Measurements from ENCODE around the gene RENBP. TPM values are rescaled to one million over a fixed set of nuclear protein-coding genes. Genes with fewer than 3 reads are reported as not detected.

The RENBP gene
- polyA plus RNA-seq, 4 donors: 5.1 to 114 (median 21.9) TPM

GRCh38 chrX:153903238-153903980 is 41.0 kb downstream of the RENBP start:
- DNase-seq (no peak), FAIRE-seq (no peak)
- Histone ChIP-seq H3K4me3 (ENCODE audit: low read depth in 1 of 3, low read length in 3 of 3) (no peak overlapping the region), H3K4me1 (ENCODE audit: control insufficient read depth in 3 of 3, insufficient read depth in 2 of 3, low read depth in 1 of 3, low read length in 2 of 3) (peaks cover 0 to 4% (median 0%) of the 10 kb centered on the region in 3 donors), H3K27me3 (ENCODE audit: control insufficient read depth in 3 of 3, insufficient read depth in 3 of 3, low read length in 3 of 3) (no peaks in the 10 kb centered on the region), H3K9me3 (ENCODE audit: control insufficient read depth in 2 of 2, insufficient read depth in 1 of 2, low read depth in 1 of 2, low read length in 1 of 2) (no peaks in the 10 kb centered on the region), H3K27ac (ENCODE audit: low read depth in 1 of 3, low read length in 2 of 3) (no peak overlapping the region), H3K36me3 (ENCODE audit: control insufficient read depth in 3 of 3, insufficient read depth in 2 of 3, low read depth in 1 of 3, low read length in 3 of 3) (no peaks in the 10 kb centered on the region)
- WGBS, 3 donors: 49 to 75% (median 50%) methylated on average over 7 to 18 of the region's 18 CpGs

GRCh38 chrX:153902385-153902784 is 42.1 kb downstream of the RENBP start:
- DNase-seq: no peak
- no peak for FAIRE-seq

GRCh38 chrX:153901753-153902140 is 42.7 kb downstream of the RENBP start:
- Histone ChIP-seq H3K4me1 (ENCODE audit: control insufficient read depth in 3 of 3, insufficient read depth in 2 of 3, low read depth in 1 of 3, low read length in 2 of 3) (peaks cover 0 to 4% (median 0%) of the 10 kb centered on the region in 3 donors), H3K9me3 (ENCODE audit: control insufficient read depth in 2 of 2, insufficient read depth in 1 of 2, low read depth in 1 of 2, low read length in 1 of 2) (no peaks in the 10 kb centered on the region), H3K27ac (ENCODE audit: low read depth in 1 of 3, low read length in 2 of 3) (no peak overlapping the region), H3K36me3 (ENCODE audit: control insufficient read depth in 3 of 3, insufficient read depth in 2 of 3, low read depth in 1 of 3, low read length in 3 of 3) (no peaks in the 10 kb centered on the region), H3K27me3 (ENCODE audit: control insufficient read depth in 3 of 3, insufficient read depth in 3 of 3, low read length in 3 of 3) (no peaks in the 10 kb centered on the region), H3K4me3 (ENCODE audit: low read depth in 1 of 3, low read length in 3 of 3) (no peak overlapping the region)
- 51 to 58% (median 51%) methylated on average over 8 of the region's 8 CpGs for WGBS, 3 donors
- DNase-seq (no peak), FAIRE-seq (no peak)

More at GRCh38 chrX:153902385-153902784, 42.1 kb downstream of the RENBP start:
- H3K36me3 ChIP-seq (ENCODE audit: control insufficient read depth in 3 of 3, insufficient read depth in 2 of 3, low read depth in 1 of 3, low read length in 3 of 3): no peaks in the 10 kb centered on the region
- H3K9me3 ChIP-seq (ENCODE audit: control insufficient read depth in 2 of 2, insufficient read depth in 1 of 2, low read depth in 1 of 2, low read length in 1 of 2): no peaks in the 10 kb centered on the region
- H3K27ac ChIP-seq (ENCODE audit: low read depth in 1 of 3, low read length in 2 of 3): no peak overlapping the region
- peaks cover 0 to 4% (median 0%) of the 10 kb centered on the region in 3 donors for H3K4me1 ChIP-seq (ENCODE audit: control insufficient read depth in 3 of 3, insufficient read depth in 2 of 3, low read depth in 1 of 3, low read length in 2 of 3)
- no peak overlapping the region for H3K4me3 ChIP-seq (ENCODE audit: low read depth in 1 of 3, low read length in 3 of 3)
- H3K27me3 ChIP-seq (ENCODE audit: control insufficient read depth in 3 of 3, insufficient read depth in 3 of 3, low read length in 3 of 3): no peaks in the 10 kb centered on the region
- WGBS, 3 donors: 57 to 65% (median 60%) methylated on average over 7 to 10 of the region's 10 CpGs

GRCh38 chrX:153900831-153901752 is 43.4 kb downstream of the RENBP start:
- Histone ChIP-seq H3K27me3 (ENCODE audit: control insufficient read depth in 3 of 3, insufficient read depth in 3 of 3, low read length in 3 of 3) (peaks cover 0 to under 1% (median 0%) of the 10 kb centered on the region in 3 donors), H3K4me3 (ENCODE audit: low read depth in 1 of 3, low read length in 3 of 3) (no peak overlapping the region), H3K36me3 (ENCODE audit: control insufficient read depth in 3 of 3, insufficient read depth in 2 of 3, low read depth in 1 of 3, low read length in 3 of 3) (no peaks in the 10 kb centered on the region), H3K9me3 (ENCODE audit: control insufficient read depth in 2 of 2, insufficient read depth in 1 of 2, low read depth in 1 of 2, low read length in 1 of 2) (no peaks in the 10 kb centered on the region), H3K27ac (ENCODE audit: low read depth in 1 of 3, low read length in 2 of 3) (no peak overlapping the region), H3K4me1 (ENCODE audit: control insufficient read depth in 3 of 3, insufficient read depth in 2 of 3, low read depth in 1 of 3, low read length in 2 of 3) (peaks cover 0 to 4% (median 0%) of the 10 kb centered on the region in 3 donors)
- DNase-seq (peak in 1 of 2 donors; percentile 34), FAIRE-seq (no peak)
- 24 to 49% (median 31%) methylated on average over 21 to 26 of the region's 26 CpGs for WGBS, 3 donors

- FAIRE-seq: no peak
- Histone ChIP-seq H3K9me3 (ENCODE audit: control insufficient read depth in 2 of 2, insufficient read depth in 1 of 2, low read depth in 1 of 2, low read length in 1 of 2) (no peaks in the 10 kb centered on the region), H3K36me3 (ENCODE audit: control insufficient read depth in 3 of 3, insufficient read depth in 2 of 3, low read depth in 1 of 3, low read length in 3 of 3) (no peaks in the 10 kb centered on the region), H3K4me3 (ENCODE audit: low read depth in 1 of 3, low read length in 3 of 3) (no peak overlapping the region), H3K27me3 (ENCODE audit: control insufficient read depth in 3 of 3, insufficient read depth in 3 of 3, low read length in 3 of 3) (peaks cover 0 to 2% (median 0%) of the 10 kb centered on the region in 3 donors), H3K4me1 (ENCODE audit: control insufficient read depth in 3 of 3, insufficient read depth in 2 of 3, low read depth in 1 of 3, low read length in 2 of 3) (no peaks in the 10 kb centered on the region), H3K27ac (ENCODE audit: low read depth in 1 of 3, low read length in 2 of 3) (no peak overlapping the region)
- no peak for DNase-seq
Observed at GRCh38 chrX:153897899-153898298, 46.5 kb downstream of the RENBP start.

- H3K36me3 ChIP-seq (ENCODE audit: control insufficient read depth in 3 of 3, insufficient read depth in 2 of 3, low read depth in 1 of 3, low read length in 3 of 3): no peaks in the 10 kb centered on the region
- no peaks in the 10 kb centered on the region for H3K4me1 ChIP-seq (ENCODE audit: control insufficient read depth in 3 of 3, insufficient read depth in 2 of 3, low read depth in 1 of 3, low read length in 2 of 3)
- peaks cover 12 to 32% (median 14%) of the 10 kb centered on the region in 3 donors for H3K27me3 ChIP-seq (ENCODE audit: control insufficient read depth in 3 of 3, insufficient read depth in 3 of 3, low read length in 3 of 3)
- H3K27ac ChIP-seq (ENCODE audit: low read depth in 1 of 3, low read length in 2 of 3): no peak overlapping the region
- DNase-seq: no peak
- no peak for FAIRE-seq
- H3K4me3 ChIP-seq (ENCODE audit: low read depth in 1 of 3, low read length in 3 of 3): no peak overlapping the region
- 86 to 97% (median 94%) methylated on average over 6 of the region's 6 CpGs for WGBS, 3 donors
- no peaks in the 10 kb centered on the region for H3K9me3 ChIP-seq (ENCODE audit: control insufficient read depth in 2 of 2, insufficient read depth in 1 of 2, low read depth in 1 of 2, low read length in 1 of 2)
Observed at GRCh38 chrX:153889123-153889522, 55.3 kb downstream of the RENBP start.

- Histone ChIP-seq H3K9me3 (ENCODE audit: control insufficient read depth in 2 of 2, insufficient read depth in 1 of 2, low read depth in 1 of 2, low read length in 1 of 2) (no peaks in the 10 kb centered on the region), H3K27ac (ENCODE audit: low read depth in 1 of 3, low read length in 2 of 3) (no peak overlapping the region), H3K27me3 (ENCODE audit: control insufficient read depth in 3 of 3, insufficient read depth in 3 of 3, low read length in 3 of 3) (peaks cover 12 to 40% (median 16%) of the 10 kb centered on the region in 3 donors), H3K36me3 (ENCODE audit: control insufficient read depth in 3 of 3, insufficient read depth in 2 of 3, low read depth in 1 of 3, low read length in 3 of 3) (no peaks in the 10 kb centered on the region), H3K4me1 (ENCODE audit: control insufficient read depth in 3 of 3, insufficient read depth in 2 of 3, low read depth in 1 of 3, low read length in 2 of 3) (no peaks in the 10 kb centered on the region), H3K4me3 (ENCODE audit: low read depth in 1 of 3, low read length in 3 of 3) (no peak overlapping the region)
- DNase-seq (no peak), FAIRE-seq (no peak)
- WGBS, 3 donors: 44 to 60% (median 58%) methylated on average over 5 to 6 of the region's 6 CpGs
Observed at GRCh38 chrX:153888344-153888743, 56.1 kb downstream of the RENBP start.

- Histone ChIP-seq H3K4me3 (ENCODE audit: low read depth in 1 of 3, low read length in 3 of 3) (no peak overlapping the region), H3K27ac (ENCODE audit: low read depth in 1 of 3, low read length in 2 of 3) (no peak overlapping the region), H3K27me3 (ENCODE audit: control insufficient read depth in 3 of 3, insufficient read depth in 3 of 3, low read length in 3 of 3) (peaks cover 12 to 48% (median 19%) of the 10 kb centered on the region in 3 donors), H3K4me1 (ENCODE audit: control insufficient read depth in 3 of 3, insufficient read depth in 2 of 3, low read depth in 1 of 3, low read length in 2 of 3) (peaks cover 0 to 2% (median 0%) of the 10 kb centered on the region in 3 donors), H3K9me3 (ENCODE audit: control insufficient read depth in 2 of 2, insufficient read depth in 1 of 2, low read depth in 1 of 2, low read length in 1 of 2) (no peaks in the 10 kb centered on the region), H3K36me3 (ENCODE audit: control insufficient read depth in 3 of 3, insufficient read depth in 2 of 3, low read depth in 1 of 3, low read length in 3 of 3) (no peaks in the 10 kb centered on the region)
- DNase-seq: no peak
- FAIRE-seq: no peak
- 64 to 82% (median 77%) methylated on average over 8 of the region's 8 CpGs for WGBS, 3 donors
Observed at GRCh38 chrX:153887385-153887784, 57.1 kb downstream of the RENBP start.
